ENCODE data around the gene ZSCAN5B.

The ZSCAN5B gene

DNA sequence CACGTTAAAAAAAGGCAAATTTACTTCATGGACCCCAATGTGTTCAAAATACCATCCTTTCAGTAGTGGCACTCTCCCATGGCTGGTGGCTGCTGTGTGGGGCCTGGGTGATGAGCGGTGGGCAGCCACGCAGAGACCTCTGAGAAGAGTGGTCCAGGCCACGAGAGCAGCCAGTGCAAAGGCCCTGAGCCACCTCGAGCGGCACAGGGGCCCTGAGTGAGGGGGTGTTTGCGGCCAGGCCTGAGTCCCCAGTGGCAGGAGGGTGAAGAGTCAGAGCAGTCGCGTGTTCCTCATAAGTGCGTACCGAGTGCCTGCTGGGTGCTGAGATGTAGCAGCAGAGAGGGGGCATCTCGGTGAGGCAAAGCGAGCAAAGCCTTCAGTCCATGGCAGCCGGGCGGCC lies 49.5 kb downstream of the ZSCAN5B start:
- H3K36me3 ChIP-seq (ENCODE audit: control insufficient read depth in 1 of 2, insufficient read depth in 2 of 2, low read length in 2 of 2): peaks cover 8 to 29% of the 10 kb centered on the region in 2 donors
- H3K9me3 ChIP-seq (ENCODE audit: control insufficient read depth in 1 of 2, low read length in 2 of 2): no peaks in the 10 kb centered on the region

DNA sequence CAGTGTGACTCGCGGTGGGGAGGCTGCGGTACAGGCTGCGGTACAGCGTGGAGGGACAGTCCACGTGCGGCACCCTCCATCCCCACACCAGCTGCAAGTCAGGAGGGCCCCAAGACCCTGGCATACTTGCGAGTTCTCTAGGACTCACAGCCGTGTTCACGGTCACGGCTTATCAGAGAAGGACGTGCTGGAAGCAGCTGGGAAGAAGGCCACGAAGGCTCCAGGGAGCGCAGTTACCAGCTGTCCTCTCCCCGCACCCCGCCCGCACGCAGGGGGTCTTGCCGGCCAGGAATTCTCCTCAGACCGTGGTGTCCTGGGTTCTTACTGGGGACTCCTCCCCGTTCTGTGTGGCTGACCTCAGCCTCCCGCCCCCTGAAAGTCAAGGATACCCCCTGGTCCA lies 50.3 kb downstream of the ZSCAN5B start:
- Histone ChIP-seq H3K9ac (ENCODE audit: low read depth in 1 of 2, low read length in 2 of 2) (no peak overlapping the region), H3K27me3 (ENCODE audit: control insufficient read depth in 1 of 2, insufficient read depth in 2 of 2, low read length in 2 of 2) (no peaks in the 10 kb centered on the region), H3K9me3 (ENCODE audit: control insufficient read depth in 1 of 2, low read length in 2 of 2) (no peaks in the 10 kb centered on the region), H3K27ac (ENCODE audit: low read depth, low read length) (no peak overlapping the region), H3K4me1 (ENCODE audit: control insufficient read depth in 1 of 2, insufficient read depth in 2 of 2, low read length in 2 of 2) (peaks cover 11 to 12% of the 10 kb centered on the region in 2 donors), H3K36me3 (ENCODE audit: control insufficient read depth in 1 of 2, insufficient read depth in 2 of 2, low read length in 2 of 2) (peaks cover 8 to 29% of the 10 kb centered on the region in 2 donors), H3K4me3 (ENCODE audit: low read depth in 1 of 2, low read length in 2 of 2) (no peak overlapping the region)

More for the DNA sequence above, 49.5 kb downstream of the ZSCAN5B start:
- no peak overlapping the region for H3K4me3 ChIP-seq (ENCODE audit: low read depth in 1 of 2, low read length in 2 of 2)
- peaks cover 3 to 5% of the 10 kb centered on the region in 2 donors for H3K4me1 ChIP-seq (ENCODE audit: control insufficient read depth in 1 of 2, insufficient read depth in 2 of 2, low read length in 2 of 2)
- no peak overlapping the region for H3K27ac ChIP-seq (ENCODE audit: low read depth, low read length)
- no peaks in the 10 kb centered on the region for H3K27me3 ChIP-seq (ENCODE audit: control insufficient read depth in 1 of 2, insufficient read depth in 2 of 2, low read length in 2 of 2)
- no peak overlapping the region for H3K9ac ChIP-seq (ENCODE audit: low read depth in 1 of 2, low read length in 2 of 2)

DNA sequence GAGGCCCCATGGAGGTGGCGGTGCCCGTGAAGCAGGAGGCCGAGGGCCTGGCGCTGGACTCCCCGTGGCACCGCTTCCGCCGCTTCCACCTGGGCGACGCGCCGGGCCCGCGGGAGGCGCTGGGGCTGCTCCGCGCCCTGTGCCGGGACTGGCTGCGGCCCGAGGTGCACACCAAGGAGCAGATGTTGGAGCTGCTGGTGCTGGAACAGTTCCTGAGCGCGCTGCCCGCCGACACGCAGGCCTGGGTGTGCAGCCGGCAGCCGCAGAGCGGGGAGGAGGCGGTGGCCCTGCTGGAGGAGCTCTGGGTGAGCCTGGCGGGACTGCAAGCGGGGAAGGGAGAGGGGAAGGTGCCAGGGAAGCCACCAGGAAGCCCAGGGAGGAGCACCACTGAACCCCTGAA lies 50.7 kb downstream of the ZSCAN5B start:
- Histone ChIP-seq H3K9me3 (ENCODE audit: control insufficient read depth in 1 of 2, low read length in 2 of 2) (no peaks in the 10 kb centered on the region), H3K36me3 (ENCODE audit: control insufficient read depth in 1 of 2, insufficient read depth in 2 of 2, low read length in 2 of 2) (peaks cover 8 to 29% of the 10 kb centered on the region in 2 donors), H3K4me3 (ENCODE audit: low read depth in 1 of 2, low read length in 2 of 2) (no peak overlapping the region), H3K4me1 (ENCODE audit: control insufficient read depth in 1 of 2, insufficient read depth in 2 of 2, low read length in 2 of 2) (peaks cover 15 to 16% of the 10 kb centered on the region in 2 donors), H3K27me3 (ENCODE audit: control insufficient read depth in 1 of 2, insufficient read depth in 2 of 2, low read length in 2 of 2) (no peaks in the 10 kb centered on the region), H3K9ac (ENCODE audit: low read depth in 1 of 2, low read length in 2 of 2) (no peak overlapping the region), H3K27ac (ENCODE audit: low read depth, low read length) (no peak overlapping the region)

DNA sequence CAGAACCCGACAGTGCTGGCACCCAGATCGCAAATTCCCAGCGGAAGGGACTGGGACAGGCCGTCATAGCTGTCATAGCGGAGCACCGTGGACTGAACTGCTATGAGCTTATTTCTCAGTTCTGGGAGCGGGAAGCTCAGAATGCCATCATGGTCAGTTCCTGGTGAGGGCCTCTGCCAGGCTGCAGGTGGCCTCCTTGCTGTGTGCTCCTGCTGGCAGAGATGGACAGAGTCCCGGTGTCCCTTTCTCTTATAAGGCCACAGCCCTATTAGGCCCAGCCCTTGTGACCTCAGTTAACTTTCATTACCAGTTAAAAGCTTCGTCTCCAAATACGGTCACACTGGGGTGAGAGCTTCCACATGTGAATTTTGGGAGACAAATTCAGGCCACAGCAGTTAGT lies 51.9 kb downstream of the ZSCAN5B start:
- H3K4me1 ChIP-seq (ENCODE audit: control insufficient read depth in 1 of 2, insufficient read depth in 2 of 2, low read length in 2 of 2): peaks cover 18 to 19% of the 10 kb centered on the region in 2 donors
- no peaks in the 10 kb centered on the region for H3K9me3 ChIP-seq (ENCODE audit: control insufficient read depth in 1 of 2, low read length in 2 of 2)
- no peak overlapping the region for H3K27ac ChIP-seq (ENCODE audit: low read depth, low read length)
- no peak overlapping the region for H3K4me3 ChIP-seq (ENCODE audit: low read depth in 1 of 2, low read length in 2 of 2)
- no peak overlapping the region for H3K9ac ChIP-seq (ENCODE audit: low read depth in 1 of 2, low read length in 2 of 2)
- no peaks in the 10 kb centered on the region for H3K27me3 ChIP-seq (ENCODE audit: control insufficient read depth in 1 of 2, insufficient read depth in 2 of 2, low read length in 2 of 2)
- peaks cover 8 to 29% of the 10 kb centered on the region in 2 donors for H3K36me3 ChIP-seq (ENCODE audit: control insufficient read depth in 1 of 2, insufficient read depth in 2 of 2, low read length in 2 of 2)

DNA sequence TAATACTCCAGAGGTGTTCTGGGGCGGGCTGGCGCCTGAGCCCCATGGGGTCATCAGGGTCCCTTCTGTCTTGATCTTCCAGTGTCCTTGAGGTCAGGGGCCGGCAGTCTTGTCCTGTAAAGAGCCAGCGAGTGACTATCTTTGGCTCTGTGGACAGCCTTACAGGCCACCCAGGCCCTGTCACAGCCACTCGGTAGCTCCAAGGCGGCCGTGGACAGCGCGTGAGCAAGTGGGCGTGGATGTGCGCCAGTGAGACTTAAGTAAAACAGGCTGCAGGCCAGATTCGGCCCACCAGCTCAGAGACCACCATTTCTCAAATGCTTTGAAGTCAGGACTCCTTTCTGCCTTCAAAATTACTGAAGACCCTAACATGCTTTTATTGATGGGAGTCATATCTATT lies 52.8 kb downstream of the ZSCAN5B start:
- Histone ChIP-seq H3K27ac (ENCODE audit: low read depth, low read length) (no peak overlapping the region), H3K9me3 (ENCODE audit: control insufficient read depth in 1 of 2, low read length in 2 of 2) (no peaks in the 10 kb centered on the region), H3K4me3 (ENCODE audit: low read depth in 1 of 2, low read length in 2 of 2) (no peak overlapping the region), H3K36me3 (ENCODE audit: control insufficient read depth in 1 of 2, insufficient read depth in 2 of 2, low read length in 2 of 2) (peaks cover 7 to 27% of the 10 kb centered on the region in 2 donors), H3K27me3 (ENCODE audit: control insufficient read depth in 1 of 2, insufficient read depth in 2 of 2, low read length in 2 of 2) (no peaks in the 10 kb centered on the region), H3K9ac (ENCODE audit: low read depth in 1 of 2, low read length in 2 of 2) (no peak overlapping the region), H3K4me1 (ENCODE audit: control insufficient read depth in 1 of 2, insufficient read depth in 2 of 2, low read length in 2 of 2) (peaks cover 24 to 25% of the 10 kb centered on the region in 2 donors)

DNA sequence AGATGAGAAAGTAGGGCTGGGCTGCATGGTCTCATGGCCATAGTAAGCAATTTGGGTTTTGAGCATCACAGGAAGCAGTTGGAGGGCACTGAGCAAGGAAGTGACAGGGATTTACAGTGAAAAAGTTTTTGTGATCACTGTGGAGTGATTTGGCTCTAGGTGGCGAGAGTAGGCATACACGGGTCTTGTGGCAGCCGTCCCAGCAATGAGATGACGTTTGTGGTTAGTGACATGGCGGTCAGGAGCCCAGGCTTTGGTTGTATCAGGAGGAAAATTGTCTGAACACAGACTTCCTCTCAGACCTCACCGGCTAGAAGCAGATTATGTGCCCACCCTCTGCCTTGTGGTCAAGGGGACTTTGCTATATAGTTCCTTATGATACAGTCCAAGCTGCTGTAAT lies 53.2 kb downstream of the ZSCAN5B start:
- Histone ChIP-seq H3K4me3 (ENCODE audit: low read depth in 1 of 2, low read length in 2 of 2) (no peak overlapping the region), H3K36me3 (ENCODE audit: control insufficient read depth in 1 of 2, insufficient read depth in 2 of 2, low read length in 2 of 2) (peaks cover 3 to 22% of the 10 kb centered on the region in 2 donors), H3K27ac (ENCODE audit: low read depth, low read length) (no peak overlapping the region), H3K9me3 (ENCODE audit: control insufficient read depth in 1 of 2, low read length in 2 of 2) (no peaks in the 10 kb centered on the region), H3K9ac (ENCODE audit: low read depth in 1 of 2, low read length in 2 of 2) (no peak overlapping the region), H3K4me1 (ENCODE audit: control insufficient read depth in 1 of 2, insufficient read depth in 2 of 2, low read length in 2 of 2) (peaks cover 24 to 26% of the 10 kb centered on the region in 2 donors), H3K27me3 (ENCODE audit: control insufficient read depth in 1 of 2, insufficient read depth in 2 of 2, low read length in 2 of 2) (no peaks in the 10 kb centered on the region)

DNA sequence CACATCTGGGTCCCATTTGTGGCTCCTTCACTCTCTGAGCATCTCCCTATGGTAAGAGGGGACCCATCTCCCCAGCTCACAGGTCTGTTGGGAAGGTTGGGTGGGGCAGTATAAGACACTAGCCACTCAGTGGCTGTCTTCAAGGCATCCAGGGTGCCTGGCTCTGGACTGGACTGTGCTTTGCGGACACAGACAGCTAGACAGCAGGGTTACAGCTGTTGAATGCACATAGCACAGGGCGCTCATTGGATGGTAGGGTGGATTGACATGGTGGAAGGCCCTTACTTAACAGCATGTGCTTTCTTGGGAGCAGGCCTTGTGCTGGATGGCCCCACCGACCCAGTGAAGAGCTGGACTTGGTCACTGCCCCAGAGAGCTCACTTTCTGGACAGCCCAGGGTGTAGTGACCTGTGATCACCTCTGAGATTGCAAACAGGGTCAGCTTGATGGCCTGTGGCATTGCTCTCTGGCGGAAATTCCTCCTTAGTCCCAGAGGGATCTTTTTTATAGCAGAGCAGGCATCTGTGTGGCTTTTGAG lies 54.6 kb downstream of the ZSCAN5B start:
- peaks cover 3 to 12% of the 10 kb centered on the region in 2 donors for H3K36me3 ChIP-seq (ENCODE audit: control insufficient read depth in 1 of 2, insufficient read depth in 2 of 2, low read length in 2 of 2)
- H3K4me3 ChIP-seq (ENCODE audit: low read depth in 1 of 2, low read length in 2 of 2): peak overlapping the region in 1 of 2 donors; percentile 87
- peaks cover 26 to 29% of the 10 kb centered on the region in 2 donors for H3K4me1 ChIP-seq (ENCODE audit: control insufficient read depth in 1 of 2, insufficient read depth in 2 of 2, low read length in 2 of 2)
- no peaks in the 10 kb centered on the region for H3K9me3 ChIP-seq (ENCODE audit: control insufficient read depth in 1 of 2, low read length in 2 of 2)
- no peaks in the 10 kb centered on the region for H3K27me3 ChIP-seq (ENCODE audit: control insufficient read depth in 1 of 2, insufficient read depth in 2 of 2, low read length in 2 of 2)
- peak overlapping the region in 1 of 2 donors; percentile 70 for H3K9ac ChIP-seq (ENCODE audit: low read depth in 1 of 2, low read length in 2 of 2)
- peak overlapping the region; percentile 53 for H3K27ac ChIP-seq (ENCODE audit: low read depth, low read length)

DNA sequence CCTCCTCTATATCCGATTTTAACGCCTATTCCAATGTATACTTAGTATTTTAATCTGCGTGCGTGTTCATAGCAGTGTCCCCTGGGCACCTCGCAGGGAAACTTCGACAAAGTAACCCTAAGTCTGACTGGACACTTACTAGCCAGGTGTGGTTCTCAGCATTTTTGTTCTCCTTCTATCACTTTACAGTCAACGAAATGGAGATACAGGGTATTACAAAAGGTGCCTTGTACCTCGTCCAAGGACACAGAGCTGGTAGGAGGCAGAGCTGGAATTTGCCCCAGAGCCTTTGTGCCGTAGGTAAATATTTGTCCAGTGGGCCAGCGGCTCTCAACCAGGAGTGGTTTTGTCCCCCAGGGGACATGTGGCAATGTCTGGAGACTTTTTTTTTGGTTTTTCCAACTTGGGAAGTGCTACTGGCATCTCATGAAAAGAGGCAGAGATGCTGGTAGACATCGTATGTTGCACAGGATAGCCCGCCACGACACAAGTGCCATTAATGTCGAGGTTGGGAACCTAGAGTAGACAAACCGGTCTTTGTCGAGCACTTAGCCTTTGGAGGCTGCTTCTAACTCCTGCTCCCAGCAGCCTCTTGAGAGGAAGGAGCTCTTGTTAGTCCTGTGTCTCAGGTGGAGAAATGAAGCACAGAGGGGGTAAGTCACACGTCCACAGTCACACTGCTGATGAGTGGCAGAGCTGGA lies 55.3 kb downstream of the ZSCAN5B start:
- H3K4me1 ChIP-seq (ENCODE audit: control insufficient read depth in 1 of 2, insufficient read depth in 2 of 2, low read length in 2 of 2): peaks cover 26 to 29% of the 10 kb centered on the region in 2 donors

DNA sequence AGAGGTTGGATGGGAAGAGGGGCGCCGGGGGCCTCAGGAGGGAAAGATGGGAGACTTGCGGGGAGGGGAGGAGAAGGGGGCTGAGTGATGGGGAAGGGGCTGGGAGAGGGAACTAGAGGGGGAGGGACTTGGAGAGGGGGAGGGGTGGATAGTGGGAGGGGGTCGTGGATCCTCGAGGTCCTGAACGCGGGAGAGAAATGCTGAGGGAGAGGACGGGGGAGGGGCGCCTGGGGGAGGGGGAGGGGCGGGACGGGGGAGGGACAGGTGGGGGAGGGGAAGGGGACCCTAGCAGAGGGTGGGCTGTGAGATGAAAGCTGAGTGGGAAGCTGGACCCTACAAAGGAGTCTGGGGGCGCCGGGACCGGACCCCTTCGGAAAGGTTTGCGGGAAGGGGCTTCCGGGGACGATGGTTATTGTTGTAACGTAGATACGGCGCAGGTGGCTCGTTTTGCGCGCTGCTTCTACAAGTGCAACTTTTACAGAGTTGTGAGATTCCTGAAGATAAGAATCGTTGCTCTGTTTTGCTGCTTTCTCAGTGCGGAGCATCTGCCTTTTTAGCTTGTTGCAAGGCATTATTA lies 56.1 kb downstream of the ZSCAN5B start:
- Histone ChIP-seq H3K27ac (ENCODE audit: low read depth, low read length) (peak overlapping the region; percentile 46), H3K4me3 (ENCODE audit: low read depth in 1 of 2, low read length in 2 of 2) (peak overlapping the region; percentile 82 to 87), H3K9me3 (ENCODE audit: control insufficient read depth in 1 of 2, low read length in 2 of 2) (no peaks in the 10 kb centered on the region), H3K4me1 (ENCODE audit: control insufficient read depth in 1 of 2, insufficient read depth in 2 of 2, low read length in 2 of 2) (peaks cover 26 to 29% of the 10 kb centered on the region in 2 donors), H3K9ac (ENCODE audit: low read depth in 1 of 2, low read length in 2 of 2) (peak overlapping the region; percentile 70 to 71), H3K36me3 (ENCODE audit: control insufficient read depth in 1 of 2, insufficient read depth in 2 of 2, low read length in 2 of 2) (peaks cover 2 to 3% of the 10 kb centered on the region in 2 donors), H3K27me3 (ENCODE audit: control insufficient read depth in 1 of 2, insufficient read depth in 2 of 2, low read length in 2 of 2) (no peaks in the 10 kb centered on the region)

More for the DNA sequence above, 55.3 kb downstream of the ZSCAN5B start:
- Histone ChIP-seq H3K9ac (ENCODE audit: low read depth in 1 of 2, low read length in 2 of 2) (peak overlapping the region; percentile 70 to 71), H3K27me3 (ENCODE audit: control insufficient read depth in 1 of 2, insufficient read depth in 2 of 2, low read length in 2 of 2) (no peaks in the 10 kb centered on the region), H3K9me3 (ENCODE audit: control insufficient read depth in 1 of 2, low read length in 2 of 2) (no peaks in the 10 kb centered on the region), H3K27ac (ENCODE audit: low read depth, low read length) (peak overlapping the region; percentile 53), H3K36me3 (ENCODE audit: control insufficient read depth in 1 of 2, insufficient read depth in 2 of 2, low read length in 2 of 2) (peaks cover 3 to 5% of the 10 kb centered on the region in 2 donors), H3K4me3 (ENCODE audit: low read depth in 1 of 2, low read length in 2 of 2) (peak overlapping the region; percentile 82 to 87)
